Mesendoderm (in vitro differentiated cells): Measurements from ENCODE around the gene CD244.

Source experiments
- DNase-seq: peaks from one replicate; pipeline ENCODE4 v3.0.0; 2013
- H2AK5ac ChIP-seq: 2 replicates; pipeline ENCODE4 v1.6.1; 2013; ENCODE audit warnings: low read length, inconsistent platforms
- H2BK120ac ChIP-seq: 2 replicates; pipeline ENCODE4 v1.6.1; 2013; ENCODE audit warnings: low read depth, mild to moderate bottlenecking, low read length, moderate library complexity, mixed read lengths
- H2BK15ac ChIP-seq: replicated peaks from 2 replicates; pipeline ENCODE4 v1.6.1; 2013; ENCODE audit warnings: low read depth, mild to moderate bottlenecking, moderate library complexity
- H2BK5ac ChIP-seq: 2 replicates; pipeline ENCODE4 v1.6.1; 2013; ENCODE audit warnings: low read length, inconsistent platforms
- H3K18ac ChIP-seq: 2 replicates; pipeline ENCODE4 v1.6.1; 2013; ENCODE audit warnings: mild to moderate bottlenecking, low read length, mixed read lengths
- H3K23ac ChIP-seq: one replicate; pipeline ENCODE4 v1.6.1; 2013; ENCODE audit warnings: low read length
- H3K27ac ChIP-seq: 2 replicates; pipeline ENCODE4 v1.5.1; 2013; ENCODE audit warnings: low read depth, mild to moderate bottlenecking, inconsistent platforms, low read length, moderate library complexity
- H3K27me3 ChIP-seq: 2 replicates; pipeline ENCODE4 v1.6.1; 2013; ENCODE audit warnings: low read length, control low read depth, mild to moderate bottlenecking, inconsistent platforms; ENCODE audit not compliant: insufficient read depth, poor library complexity
- H3K36me3 ChIP-seq: 2 replicates; pipeline ENCODE4 v1.6.1; 2013; ENCODE audit warnings: low read length, inconsistent platforms; ENCODE audit not compliant: control insufficient read depth, insufficient read depth
- H3K4ac ChIP-seq: one replicate; pipeline ENCODE4 v1.6.1; 2013; ENCODE audit warnings: low read depth, mild to moderate bottlenecking, low read length, moderate library complexity
- H3K4me1 ChIP-seq: 2 replicates; pipeline ENCODE4 v1.6.1; 2013; ENCODE audit warnings: low read depth, low read length, inconsistent platforms; ENCODE audit not compliant: control insufficient read depth
- H3K4me2 ChIP-seq: 2 replicates; pipeline ENCODE4 v1.6.1; 2013; ENCODE audit warnings: low read length
- H3K4me3 ChIP-seq: 2 replicates; pipeline ENCODE4 v1.5.1; 2013; ENCODE audit warnings: mild to moderate bottlenecking, low read length
- H3K56ac ChIP-seq: one replicate; pipeline ENCODE4 v1.6.1; 2013; ENCODE audit warnings: low read length
- H3K79me1 ChIP-seq: 2 replicates; pipeline ENCODE4 v1.6.1; 2013; ENCODE audit warnings: low read length, inconsistent platforms
- H3K79me2 ChIP-seq: 2 replicates; pipeline ENCODE4 v1.6.1; 2013; ENCODE audit warnings: mild to moderate bottlenecking, low read length; ENCODE audit not compliant: control insufficient read depth, insufficient read depth
- H3K9ac ChIP-seq: 2 replicates; pipeline ENCODE4 v1.6.1; 2013; ENCODE audit warnings: low read length, inconsistent platforms
- H4K5ac ChIP-seq: one replicate; pipeline ENCODE4 v1.6.1; 2013; ENCODE audit warnings: low read length
- H4K8ac ChIP-seq: one replicate; pipeline ENCODE4 v1.6.1; 2013; ENCODE audit warnings: low read depth, mild to moderate bottlenecking, control low read depth, low read length, moderate library complexity
- WGBS: extraction: QIAGEN DNeasy Blood & Tissue Kit; methylation state at CpG from one replicate; pipeline ENCODE4 v1.1.7; 2013; ENCODE audit warnings: low lambda C conversion rate, missing lambda C conversion rate; ENCODE audit not compliant: insufficient coverage; ENCODE audit errors: extremely low coverage; 5-methylcytosine and 5-hydroxymethylcytosine counted together

The CD244 gene

DNA sequence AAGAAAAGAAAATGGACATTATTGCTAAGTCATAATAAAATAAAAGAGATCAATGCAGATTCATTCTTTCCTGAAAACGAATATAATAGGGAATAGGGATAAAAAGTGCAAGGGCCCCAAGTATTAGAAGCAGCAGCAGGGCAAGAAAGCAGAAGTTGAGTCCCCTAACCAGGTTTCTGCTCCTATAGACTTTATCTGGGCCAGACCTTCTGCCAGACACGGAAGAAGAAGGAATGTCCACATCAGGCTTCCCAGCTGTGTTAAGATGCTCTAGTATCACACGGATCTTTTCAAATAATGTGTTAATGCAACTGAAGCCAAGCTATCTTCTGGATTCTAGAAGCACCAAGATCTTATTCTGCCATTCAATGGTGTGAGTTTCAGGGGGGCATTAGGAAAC, 26.9 kb downstream of the CD244 start:
- no peak overlapping the region for H3K4me2 ChIP-seq
- DNase-seq: no peak
- H2BK15ac ChIP-seq: no peak overlapping the region
- H2BK5ac ChIP-seq: no peak overlapping the region
- no peaks in the 10 kb centered on the region for H3K36me3 ChIP-seq
- H3K9ac ChIP-seq: no peak overlapping the region
- no peaks in the 10 kb centered on the region for H3K79me2 ChIP-seq
- no peak overlapping the region for H3K23ac ChIP-seq
- no peak overlapping the region for H3K4ac ChIP-seq
- no peak overlapping the region for H3K18ac ChIP-seq
- no CpG with 5 or more reads among the region's 3 CpGs for WGBS
- no peaks in the 10 kb centered on the region for H3K4me1 ChIP-seq
- H4K5ac ChIP-seq: no peak overlapping the region
- H4K8ac ChIP-seq: no peak overlapping the region
- H3K27me3 ChIP-seq: no peaks in the 10 kb centered on the region
- H3K56ac ChIP-seq: no peak overlapping the region
- H3K79me1 ChIP-seq: no peaks in the 10 kb centered on the region
- H2AK5ac ChIP-seq: no peak overlapping the region
- H2BK120ac ChIP-seq: no peak overlapping the region
- H3K27ac ChIP-seq: no peak overlapping the region
- H3K4me3 ChIP-seq: no peak overlapping the region

DNA sequence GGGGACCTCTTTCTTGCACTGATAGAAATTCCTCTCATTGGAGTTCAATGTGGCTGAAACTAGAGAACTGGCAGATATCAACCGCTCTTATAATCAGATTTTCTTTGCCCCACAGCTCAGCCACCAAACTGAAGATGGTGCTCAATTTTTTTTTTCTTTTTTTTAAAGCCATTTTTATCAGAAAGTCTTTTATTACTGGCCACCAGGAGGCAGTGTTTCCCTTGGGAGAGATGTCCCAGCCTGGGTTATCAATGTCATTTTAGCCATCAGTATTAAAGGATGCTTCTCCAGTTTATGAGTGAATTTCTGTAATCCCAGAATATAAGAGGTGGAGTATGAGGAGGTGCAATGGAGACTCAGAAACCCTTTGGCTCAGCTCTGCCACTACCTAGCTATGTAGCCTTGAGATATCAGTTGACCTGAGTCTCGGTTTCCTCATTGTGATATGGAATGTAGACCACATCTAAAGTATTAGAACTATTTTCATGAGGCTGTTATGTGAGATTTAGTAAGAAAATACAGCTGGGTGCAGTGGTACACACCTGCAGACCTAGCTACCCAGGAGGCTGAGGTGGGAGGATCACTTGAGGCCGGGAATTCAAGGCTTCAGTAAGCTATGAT, 27.6 kb downstream of the CD244 start:
- H3K27me3 ChIP-seq: no peaks in the 10 kb centered on the region
- no peak overlapping the region for H3K27ac ChIP-seq
- no peaks in the 10 kb centered on the region for H3K4me1 ChIP-seq
- DNase-seq: peak; percentile 39
- H3K56ac ChIP-seq: no peak overlapping the region
- H3K23ac ChIP-seq: no peak overlapping the region
- no peak overlapping the region for H2BK15ac ChIP-seq
- no peak overlapping the region for H3K9ac ChIP-seq
- no peak overlapping the region for H2BK120ac ChIP-seq
- H3K4me2 ChIP-seq: no peak overlapping the region
- no peak overlapping the region for H3K4ac ChIP-seq
- H3K79me2 ChIP-seq: no peaks in the 10 kb centered on the region
- no peak overlapping the region for H2AK5ac ChIP-seq
- no peak overlapping the region for H3K4me3 ChIP-seq
- H4K5ac ChIP-seq: no peak overlapping the region
- no peaks in the 10 kb centered on the region for H3K79me1 ChIP-seq
- no peak overlapping the region for H4K8ac ChIP-seq
- no peak overlapping the region for H2BK5ac ChIP-seq
- no peaks in the 10 kb centered on the region for H3K36me3 ChIP-seq
- no peak overlapping the region for H3K18ac ChIP-seq
- WGBS: no CpG with 5 or more reads among the region's 3 CpGs

DNA sequence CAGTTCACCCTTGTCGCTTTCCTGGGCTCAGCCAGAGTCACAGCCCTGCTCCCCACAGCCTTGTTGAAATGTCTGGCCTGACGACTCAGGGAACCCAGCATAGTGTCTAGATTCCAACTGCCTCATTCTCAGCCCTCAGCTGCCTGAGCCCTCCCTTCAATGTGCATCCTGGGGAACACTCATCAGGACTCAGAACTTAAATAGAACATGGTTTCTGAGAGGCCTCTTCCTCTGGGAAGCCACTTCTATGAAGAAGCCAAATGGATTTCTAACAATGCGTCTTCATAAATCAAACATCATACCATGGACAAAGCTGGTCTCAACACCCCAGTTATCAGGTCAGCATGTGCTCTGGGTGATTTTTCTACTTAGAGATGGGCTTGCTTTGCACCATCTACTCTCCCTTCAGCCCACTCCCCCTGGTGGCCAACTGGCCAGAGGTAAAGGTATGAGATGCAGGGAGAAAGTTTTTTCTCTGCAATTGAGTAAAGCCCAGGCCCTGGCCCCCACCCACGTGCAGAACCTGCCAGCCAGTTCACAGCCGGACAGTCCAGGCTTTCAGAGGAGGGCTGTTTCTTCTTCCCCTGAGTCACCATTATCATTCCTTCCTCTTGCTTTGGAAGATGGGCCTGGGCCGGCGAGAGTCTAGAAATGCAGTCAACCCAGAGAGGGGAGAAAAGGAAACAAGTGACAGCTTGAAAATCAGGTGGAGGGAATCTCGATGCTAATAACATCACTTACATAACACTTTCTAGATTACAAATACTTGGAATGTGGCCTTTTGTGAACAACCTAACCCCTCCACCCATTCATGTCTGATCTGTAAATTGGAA, 32.1 kb downstream of the CD244 start:
- no peak overlapping the region for H3K4ac ChIP-seq
- no peak overlapping the region for H4K5ac ChIP-seq
- H3K18ac ChIP-seq: no peak overlapping the region
- WGBS: no CpG with 5 or more reads among the region's 8 CpGs
- no peaks in the 10 kb centered on the region for H3K79me1 ChIP-seq
- H4K8ac ChIP-seq: no peak overlapping the region
- DNase-seq: peak; percentile 90
- no peak overlapping the region for H3K56ac ChIP-seq
- H3K36me3 ChIP-seq: no peaks in the 10 kb centered on the region
- H3K79me2 ChIP-seq: no peaks in the 10 kb centered on the region
- H3K27me3 ChIP-seq: no peaks in the 10 kb centered on the region
- H2BK5ac ChIP-seq: no peak overlapping the region
- H2BK15ac ChIP-seq: no peak overlapping the region
- H2BK120ac ChIP-seq: no peak overlapping the region
- H3K4me1 ChIP-seq: no peaks in the 10 kb centered on the region
- no peak overlapping the region for H3K23ac ChIP-seq
- no peak overlapping the region for H3K9ac ChIP-seq
- H3K4me2 ChIP-seq: no peak overlapping the region
- no peak overlapping the region for H3K4me3 ChIP-seq
- no peak overlapping the region for H3K27ac ChIP-seq
- no peak overlapping the region for H2AK5ac ChIP-seq

DNA sequence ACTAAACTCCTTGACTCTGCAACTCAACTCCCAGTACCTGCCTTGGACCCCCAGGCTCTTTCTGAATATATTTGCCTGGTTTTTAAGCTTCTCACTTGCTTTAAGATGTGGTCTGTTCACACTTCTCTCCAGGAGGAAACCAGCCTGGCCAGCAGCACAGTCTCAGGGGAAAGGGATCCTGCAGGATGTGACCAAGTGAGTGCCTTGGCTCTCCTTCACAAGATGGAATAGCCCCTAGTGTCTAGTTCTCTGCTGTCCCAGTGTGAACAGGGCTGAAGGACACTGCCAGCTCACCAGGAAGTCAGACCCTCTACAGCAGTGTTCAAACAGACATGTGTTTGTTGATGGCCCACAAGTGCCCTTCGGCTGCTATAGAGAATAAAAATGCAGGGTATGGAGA, 32.9 kb downstream of the CD244 start:
- H2BK120ac ChIP-seq: no peak overlapping the region

DNA sequence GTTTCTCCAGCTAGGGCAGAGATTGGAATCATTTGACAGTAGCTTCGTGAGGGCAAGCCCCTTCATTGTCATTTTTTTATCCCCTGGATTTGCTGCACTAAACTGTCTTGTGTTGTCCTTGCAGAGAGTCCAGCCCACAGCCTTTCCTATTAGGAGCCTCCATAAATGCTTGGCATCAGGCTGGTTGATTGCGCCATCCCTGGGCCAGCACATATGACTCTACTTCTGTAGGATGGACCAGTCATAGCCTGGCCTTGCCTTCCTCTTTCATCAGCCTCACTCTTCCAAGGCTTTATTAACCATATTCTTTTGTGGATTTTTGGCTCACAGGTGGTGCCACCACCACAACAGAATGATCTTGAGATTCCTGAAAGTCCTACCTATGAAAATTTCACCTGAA, 35.3 kb downstream of the CD244 start:
- no peak overlapping the region for H2AK5ac ChIP-seq
- no peaks in the 10 kb centered on the region for H3K27me3 ChIP-seq
- H3K56ac ChIP-seq: no peak overlapping the region
- no peak overlapping the region for H3K18ac ChIP-seq
- no peaks in the 10 kb centered on the region for H3K79me2 ChIP-seq
- H2BK15ac ChIP-seq: no peak overlapping the region
- WGBS: no CpG with 5 or more reads among the region's 2 CpGs
- no peak overlapping the region for H2BK5ac ChIP-seq
- no peak overlapping the region for H3K4me3 ChIP-seq
- no peak overlapping the region for H4K8ac ChIP-seq
- H3K23ac ChIP-seq: no peak overlapping the region
- no peak overlapping the region for H3K27ac ChIP-seq
- no peak overlapping the region for H2BK120ac ChIP-seq
- no peak overlapping the region for H4K5ac ChIP-seq
- H3K4ac ChIP-seq: no peak overlapping the region
- no peak overlapping the region for H3K9ac ChIP-seq
- no peaks in the 10 kb centered on the region for H3K4me1 ChIP-seq
- H3K79me1 ChIP-seq: no peaks in the 10 kb centered on the region
- no peak for DNase-seq
- no peaks in the 10 kb centered on the region for H3K36me3 ChIP-seq
- H3K4me2 ChIP-seq: no peak overlapping the region

More for the DNA sequence above, 32.9 kb downstream of the CD244 start:
- Histone ChIP-seq H2BK15ac (no peak overlapping the region), H3K18ac (no peak overlapping the region), H3K4ac (no peak overlapping the region), H3K56ac (no peak overlapping the region), H2AK5ac (no peak overlapping the region), H3K23ac (no peak overlapping the region), H3K27me3 (no peaks in the 10 kb centered on the region), H3K4me1 (no peaks in the 10 kb centered on the region), H4K8ac (no peak overlapping the region), H3K36me3 (no peaks in the 10 kb centered on the region), H3K4me3 (no peak overlapping the region), H3K79me1 (no peaks in the 10 kb centered on the region), H3K9ac (no peak overlapping the region), H3K4me2 (no peak overlapping the region), H4K5ac (no peak overlapping the region), H2BK5ac (no peak overlapping the region), H3K27ac (no peak overlapping the region), H3K79me2 (no peaks in the 10 kb centered on the region)
- no CpG with 5 or more reads among the region's 1 CpG for WGBS
- no peak for DNase-seq
